ENCODE results near the gene BAHCC1. TPM values are rescaled to one million over a fixed set of nuclear protein-coding genes. Genes with fewer than 3 reads are reported as not detected.
A peak's percentile ranks its signal among the peaks of the same experiment; 100 is the strongest.

BAHCC1 gene
- total RNA-seq, 1 experiment from 2014 or later: 74.2 TPM

DNA sequence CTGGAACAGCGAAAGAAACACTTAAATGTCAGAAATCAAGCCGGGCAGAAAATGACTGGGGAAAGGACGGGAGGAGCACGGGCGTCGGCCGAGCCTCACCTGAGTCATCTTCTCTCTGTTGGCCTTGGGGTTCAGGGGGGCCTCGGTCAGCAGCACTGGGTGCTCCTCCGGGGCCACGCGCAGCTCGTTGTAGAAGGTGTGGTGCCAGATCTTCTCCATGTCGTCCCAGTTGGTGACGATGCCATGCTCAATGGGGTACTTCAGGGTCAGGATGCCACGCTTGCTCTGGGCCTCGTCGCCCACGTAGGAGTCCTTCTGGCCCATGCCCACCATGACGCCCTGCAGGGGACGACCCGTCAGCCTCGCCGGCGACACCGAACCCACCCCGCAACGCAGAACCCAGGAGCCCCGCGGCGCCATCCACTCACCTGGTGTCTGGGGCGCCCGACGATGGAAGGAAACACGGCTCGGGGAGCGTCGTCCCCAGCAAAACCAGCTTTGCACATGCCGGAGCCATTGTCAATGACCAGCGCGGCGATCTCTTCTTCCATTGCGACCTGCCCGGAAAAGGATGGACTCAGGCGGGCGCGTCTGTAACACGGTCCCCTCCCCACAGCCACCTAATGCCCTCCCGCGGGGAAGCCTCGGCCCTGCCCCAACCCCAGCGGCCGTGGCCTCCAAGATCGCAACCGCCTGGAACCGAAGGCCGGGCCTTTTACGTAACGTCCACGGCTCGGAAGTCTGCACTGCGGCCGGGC, 116.7 kb downstream of the BAHCC1 start:
- BruUV-seq (replicated peaks): TSS peak; percentile 71
- Histone ChIP-seq H3K36me3 (ENCODE audit: insufficient read depth, low read length, poor library complexity, severe bottlenecking) (peaks cover 32% of the 10 kb centered on the region), H3K9me3 (ENCODE audit: low read depth, low read length, poor library complexity, severe bottlenecking) (no peaks in the 10 kb centered on the region), H3K4me1 (ENCODE audit: insufficient read depth, low read length, poor library complexity, severe bottlenecking) (peaks cover 26% of the 10 kb centered on the region), H3K4me3 (ENCODE audit: low read depth, low read length, poor library complexity, severe bottlenecking) (peak overlapping the region; percentile 79), H3K27ac (ENCODE audit: low read depth, low read length, poor library complexity, severe bottlenecking) (peak overlapping the region; percentile 99), H3K27me3 (replicated peaks; ENCODE audit: insufficient read depth, low read depth, low read length, poor library complexity) (no peaks in the 10 kb centered on the region)
- POLR2A ChIA-PET (ENCODE audit: low non-redundant PET): interaction anchor here (0.6 kb wide), 1 partner anchor 9 kb away, joined by 5 read pairs; no protein-coding TSS in a partner anchor
- CTCF ChIA-PET: no interaction called here
- TF ChIP-seq EZH2 (IDR thresholded peaks at IDR 0.05; ENCODE audit: borderline replicate concordance, low read depth, low read length, poor library complexity, severe bottlenecking): no peak
- no peak for TF ChIP-seq CTCF (conservative IDR thresholded peaks at IDR 0.05; ENCODE audit: low read depth, low read length)
- no peak for DNase-seq (ENCODE audit: low spot score)
- intact Hi-C loops (cut with micrococcal nuclease; ENCODE audit: unreplicated experiment): loop anchor here (10.0 kb wide), 1 partner anchor 93 kb away; no protein-coding TSS in a partner anchor

DNA sequence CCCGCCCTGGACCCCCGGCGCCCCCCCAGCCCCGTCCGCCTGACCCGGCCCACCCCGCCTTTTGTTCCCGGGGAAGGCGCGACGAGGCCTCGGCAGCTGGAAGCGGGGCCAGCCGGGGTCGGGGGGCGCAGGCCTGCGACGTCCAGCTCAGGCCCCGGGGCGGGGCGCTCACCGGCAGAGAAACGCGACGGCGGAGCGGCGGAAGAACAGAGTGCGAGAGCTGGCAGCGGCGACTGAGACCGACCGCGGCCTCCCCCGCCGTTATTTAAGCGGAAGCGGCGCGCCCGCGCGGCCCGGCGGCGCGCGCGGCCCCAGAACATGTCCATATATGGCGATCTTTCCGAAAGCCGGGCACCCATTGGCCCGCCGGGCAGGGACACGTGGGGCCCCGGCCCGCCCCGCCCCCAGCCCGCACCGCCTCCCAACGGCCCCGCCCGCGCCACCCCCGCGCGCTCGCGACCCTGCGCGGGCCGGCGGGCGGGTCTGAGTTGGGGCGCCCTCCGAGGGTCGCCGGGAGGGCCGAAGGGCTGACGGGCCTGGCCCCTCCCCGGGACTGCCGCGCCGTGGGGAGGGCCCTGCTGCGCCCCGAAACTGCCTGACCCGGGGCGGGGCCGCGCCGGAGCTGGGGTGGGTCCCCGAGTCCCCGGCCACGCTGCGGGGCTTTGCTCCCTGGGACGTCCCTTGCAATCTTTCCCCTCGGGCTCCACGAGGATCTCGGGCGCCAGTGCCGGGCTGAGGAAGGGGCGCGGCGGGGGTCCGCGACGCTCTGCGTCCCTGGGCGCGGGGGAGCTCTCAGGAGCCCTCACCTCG, 117.5 kb downstream of the BAHCC1 start, which contains the start of gene ACTG1:
Gene ACTG1 (minus strand): TSS at position 238 of the 810 bp plus-strand sequence. CDS start 445 bp downstream, outside the sequence.
- BruUV-seq (replicated peaks): no TSS peak
- POLR2A ChIA-PET (ENCODE audit: low non-redundant PET): interaction anchor here (0.8 kb wide), 1 partner anchor 123 kb away, joined by 3 read pairs; no protein-coding TSS in a partner anchor
- Histone ChIP-seq H3K4me3 (ENCODE audit: low read depth, low read length, poor library complexity, severe bottlenecking) (peak within 1 kb of the TSS; percentile 79), H3K4me1 (ENCODE audit: insufficient read depth, low read length, poor library complexity, severe bottlenecking) (peaks cover 26% of the 10 kb centered on the region), H3K9me3 (ENCODE audit: low read depth, low read length, poor library complexity, severe bottlenecking) (no peaks in the 10 kb centered on the region), H3K27me3 (replicated peaks; ENCODE audit: insufficient read depth, low read depth, low read length, poor library complexity) (no peaks in the 10 kb centered on the region), H3K27ac (ENCODE audit: low read depth, low read length, poor library complexity, severe bottlenecking) (peak within 1 kb of the TSS; percentile 99), H3K36me3 (ENCODE audit: insufficient read depth, low read length, poor library complexity, severe bottlenecking) (peaks cover 32% of the 10 kb centered on the region)
- peak; percentile 95 for DNase-seq (ENCODE audit: low spot score)
- intact Hi-C loops (cut with micrococcal nuclease; ENCODE audit: unreplicated experiment): loop anchor here (10.0 kb wide), 1 partner anchor 92 kb away; no protein-coding TSS in a partner anchor
- no peak for TF ChIP-seq CTCF (conservative IDR thresholded peaks at IDR 0.05; ENCODE audit: low read depth, low read length)
- no peak for TF ChIP-seq EZH2 (IDR thresholded peaks at IDR 0.05; ENCODE audit: borderline replicate concordance, low read depth, low read length, poor library complexity, severe bottlenecking)
- CTCF ChIA-PET: interaction anchor here (0.6 kb wide), 1 partner anchor 236 kb away, joined by 4 read pairs; no protein-coding TSS in a partner anchor

GRCh38 chr17:81513372-81513752, 118.1 kb downstream of the BAHCC1 start:
- POLR2A ChIA-PET (ENCODE audit: low non-redundant PET): interaction anchor here (0.8 kb wide), 2 partner anchors 14 to 123 kb away, joined by 3 read pairs; no protein-coding TSS in a partner anchor
- BruUV-seq (replicated peaks): no TSS peak
- H3K36me3 ChIP-seq (ENCODE audit: insufficient read depth, low read length, poor library complexity, severe bottlenecking): peaks cover 32% of the 10 kb centered on the region
- H3K4me3 ChIP-seq (ENCODE audit: low read depth, low read length, poor library complexity, severe bottlenecking): peak overlapping the region; percentile 79
- H3K9me3 ChIP-seq (ENCODE audit: low read depth, low read length, poor library complexity, severe bottlenecking): no peaks in the 10 kb centered on the region
- CTCF ChIA-PET: interaction anchor here (0.6 kb wide), 1 partner anchor 237 kb away, joined by 4 read pairs; no protein-coding TSS in a partner anchor
- H3K27ac ChIP-seq (ENCODE audit: low read depth, low read length, poor library complexity, severe bottlenecking): peak overlapping the region; percentile 99
- peak; percentile 83 for DNase-seq (ENCODE audit: low spot score)
- H3K27me3 ChIP-seq (replicated peaks; ENCODE audit: insufficient read depth, low read depth, low read length, poor library complexity): no peaks in the 10 kb centered on the region
- H3K4me1 ChIP-seq (ENCODE audit: insufficient read depth, low read length, poor library complexity, severe bottlenecking): peaks cover 26% of the 10 kb centered on the region
- TF ChIP-seq CTCF (conservative IDR thresholded peaks at IDR 0.05; ENCODE audit: low read depth, low read length): no peak
- TF ChIP-seq EZH2 (IDR thresholded peaks at IDR 0.05; ENCODE audit: borderline replicate concordance, low read depth, low read length, poor library complexity, severe bottlenecking): no peak
- intact Hi-C loops (cut with micrococcal nuclease; ENCODE audit: unreplicated experiment): loop anchor here (10.0 kb wide), 1 partner anchor 91 kb away; no protein-coding TSS in a partner anchor
